Liver (tissue), 9 donors: Measurements from ENCODE around the gene CFAP300. TPM values are rescaled to one million over a fixed set of nuclear protein-coding genes. Genes with fewer than 3 reads are reported as not detected.

Experiments
- DNase-seq: peaks from one replicate; pipeline ENCODE4 v3.0.0-alpha.2; 2017; ENCODE audit warnings: low spot score
- H3K27ac ChIP-seq, 2 donors: one replicate each; pipeline ENCODE4 v1.7.0; 2013; ENCODE audit warnings: inconsistent platforms in 2 of 2, low read length in 2 of 2, control low read depth in 1 of 2, low read depth in 1 of 2, mild to moderate bottlenecking in 1 of 2
- H3K27me3 ChIP-seq, 4 donors: one replicate each; pipeline versions ENCODE4 v1.6.1 to v1.7.0; 2013; ENCODE audit warnings: low read length in 3 of 4, inconsistent platforms in 1 of 4, mild to moderate bottlenecking in 1 of 4, moderate library complexity in 1 of 4; ENCODE audit not compliant: control insufficient read depth in 4 of 4, insufficient read depth in 4 of 4
- H3K36me3 ChIP-seq, 4 donors: one replicate each; pipeline versions ENCODE4 v1.6.1 to v1.7.0; 2013; ENCODE audit warnings: low read length in 3 of 4, mild to moderate bottlenecking in 3 of 4, low read depth in 1 of 4, moderate library complexity in 1 of 4; ENCODE audit not compliant: control insufficient read depth in 4 of 4, insufficient read depth in 3 of 4
- H3K4me1 ChIP-seq, 4 donors: one replicate each; pipeline versions ENCODE4 v1.6.1 to v1.7.0; 2013; ENCODE audit warnings: low read length in 3 of 4, mild to moderate bottlenecking in 3 of 4, moderate library complexity in 1 of 4; ENCODE audit not compliant: control insufficient read depth in 4 of 4, insufficient read depth in 4 of 4
- H3K4me3 ChIP-seq, 3 donors: one replicate each; pipeline versions ENCODE4 v1.6.1 to v1.7.0; 2013; ENCODE audit warnings: low read length in 3 of 3, control low read depth in 1 of 3, low read depth in 1 of 3, mild to moderate bottlenecking in 1 of 3
- H3K9ac ChIP-seq, 2 donors: one replicate each; pipeline ENCODE4 v1.7.0; 2013; ENCODE audit warnings: low read length in 2 of 2, mild to moderate bottlenecking in 2 of 2, moderate library complexity in 2 of 2, control low read depth in 1 of 2, low read depth in 1 of 2
- H3K9me3 ChIP-seq, 4 donors: one replicate each; pipeline versions ENCODE4 v1.6.1 to v1.7.0; 2013; ENCODE audit warnings: low read length in 3 of 4; ENCODE audit not compliant: control insufficient read depth in 4 of 4
- ATF3 ChIP-seq: IDR thresholded peaks from 2 replicates; pipeline ENCODE4 v1.6.1; 2016; ENCODE audit warnings: antibody characterized with exemption
- CTCF ChIP-seq: fragments of 150-350 bp; IDR thresholded peaks from 2 replicates; pipeline ENCODE4 v1.5.1; 2017; ENCODE audit warnings: improper control_type of control experiment, low read depth, low read length; ENCODE audit not compliant: missing input control
- EGR1 ChIP-seq, 2 donors: IDR thresholded peaks; 2 replicates each; pipeline ENCODE4 v1.6.1; 2016 to 2018; ENCODE audit warnings: antibody characterized with exemption in 2 of 2, low read depth in 2 of 2
- FOXA1 ChIP-seq: IDR thresholded peaks from 2 replicates; pipeline ENCODE4 v1.6.1; 2016; ENCODE audit warnings: antibody characterized with exemption
- FOXA2 ChIP-seq: IDR thresholded peaks from 2 replicates; pipeline ENCODE4 v1.6.1; 2016; ENCODE audit warnings: antibody characterized with exemption
- GABPA ChIP-seq, 2 donors: IDR thresholded peaks in 1 of 2; conservative IDR thresholded peaks in 1 of 2; 2 replicates each; pipeline ENCODE4 v1.6.1; 2016; ENCODE audit warnings: antibody characterized with exemption in 2 of 2, mild to moderate bottlenecking in 1 of 2, moderate library complexity in 1 of 2
- HNF4A ChIP-seq, 2 donors: conservative IDR thresholded peaks; 2 replicates each; pipeline ENCODE4 v1.6.1; 2016; ENCODE audit warnings: antibody characterized with exemption in 2 of 2, mild to moderate bottlenecking in 2 of 2
- HNF4G ChIP-seq: IDR thresholded peaks from 2 replicates; pipeline ENCODE4 v1.6.1; 2016; ENCODE audit warnings: antibody characterized with exemption
- JUND ChIP-seq, 2 donors: IDR thresholded peaks; 2 replicates each; pipeline ENCODE4 v1.6.1; 2016; ENCODE audit warnings: antibody characterized with exemption in 2 of 2
- MAX ChIP-seq: IDR thresholded peaks from 2 replicates; pipeline ENCODE4 v1.6.1; 2016; ENCODE audit warnings: antibody characterized with exemption
- NR2F2 ChIP-seq: IDR thresholded peaks from 2 replicates; pipeline ENCODE4 v1.6.1; 2016; ENCODE audit warnings: antibody characterized with exemption
- RAD21 ChIP-seq, 2 donors: IDR thresholded peaks; 2 replicates each; pipeline ENCODE4 v1.6.1; 2016; ENCODE audit warnings: antibody characterized with exemption in 2 of 2, mild to moderate bottlenecking in 2 of 2
- RXRA ChIP-seq, 2 donors: IDR thresholded peaks; 2 replicates each; pipeline ENCODE4 v1.6.1; 2017 to 2018; ENCODE audit warnings: antibody characterized with exemption in 2 of 2, mild to moderate bottlenecking in 1 of 2
- SP1 ChIP-seq: IDR thresholded peaks from 2 replicates; pipeline ENCODE4 v1.6.1; 2018; ENCODE audit warnings: antibody characterized with exemption, mild to moderate bottlenecking
- TAF1 ChIP-seq: conservative IDR thresholded peaks from 2 replicates; pipeline ENCODE4 v1.6.1; 2016; ENCODE audit warnings: antibody characterized with exemption, mild to moderate bottlenecking
- YY1 ChIP-seq: IDR thresholded peaks from 2 replicates; pipeline ENCODE4 v1.6.1; 2016; ENCODE audit warnings: antibody characterized with exemption, mild to moderate bottlenecking
- ZBTB33 ChIP-seq: IDR thresholded peaks from 2 replicates; pipeline ENCODE4 v1.6.1; 2016; ENCODE audit warnings: antibody characterized with exemption
- WGBS: extraction: QIAGEN DNeasy Blood & Tissue Kit; methylation state at CpG from one replicate; pipeline ENCODE4 v1.1.7; 2013; 5-methylcytosine and 5-hydroxymethylcytosine counted together
- polyA plus RNA-seq, 2 donors: library from polyadenylated mRNA; stranded (reverse) in 1 of 2; unstranded in 1 of 2; fragments of 200-250 nt in 1 of 2; fragments of >200 nt in 1 of 2; fragmentation: Nextera tagmentation in 1 of 2; extraction: Ambion mirVana in 1 of 2; gene quantifications; one replicate each; pipeline versions ENCODE4 v1.2.1 to v1.2.3, GENCODE V29; 2013 to 2015
- total RNA-seq, 2 donors: library from RNA; depleted of rRNA; stranded (reverse); fragments of >200 nt; gene quantifications; one replicate each; pipeline ENCODE4 v1.2.3, GENCODE V29; 2014
- TF ChIP-seq, protein P1 (sequence below): IDR thresholded peaks from 2 replicates; pipeline ENCODE4 v1.6.1; 2016; ENCODE audit warnings: antibody characterized with exemption, mild to moderate bottlenecking
- donor health status: healthy.
- donor health status: healthy.
- donor health status: healthy.
- donor health status: healthy.
- donor health status: healthy.

Gene CFAP300
- total and polyA plus RNA-seq, 4 donors = 0.09 to 0.22 TPM; not detected in 2

- Histone ChIP-seq H3K9ac (no peak overlapping the region), H3K4me3 (no peak overlapping the region), H3K27me3 (no peaks in the 10 kb centered on the region), H3K9me3 (no peaks in the 10 kb centered on the region), H3K27ac (no peak overlapping the region), H3K36me3 (no peaks in the 10 kb centered on the region), H3K4me1 (peaks cover 0 to 10% (median 8%) of the 10 kb centered on the region in 4 donors)
- 46% methylated on average over 7 of the region's 7 CpGs for WGBS
- DNase-seq = no peak
- TF ChIP-seq ZBTB33 (peak; percentile 54), YY1 (no peak), HNF4G (no peak), GABPA (IDR thresholded peaks at IDR 0.05 in 1 of 2, conservative IDR thresholded peaks at IDR 0.05 in 1 of 2) (no peak), HNF4A (conservative IDR thresholded peaks at IDR 0.05) (peak in 1 of 2 donors; percentile 69), CTCF (no peak), FOXA2 (peak; percentile 88), TAF1 (no peak), EGR1 (IDR thresholded peaks at IDR 0.05; ENCODE audit: low read depth in 2 of 2) (no peak), RXRA (IDR thresholded peaks at IDR 0.05) (peak; percentile 26 to 72), ATF3 (no peak), FOXA1 (peak; percentile 41), RAD21 (IDR thresholded peaks at IDR 0.05) (peak in 1 of 2 donors; percentile 4), SP1 (no peak), JUND (IDR thresholded peaks at IDR 0.05) (peak in 1 of 2 donors; percentile 36), NR2F2 (no peak), MAX (peak; percentile 13)
- TF ChIP-seq, protein P1, sequence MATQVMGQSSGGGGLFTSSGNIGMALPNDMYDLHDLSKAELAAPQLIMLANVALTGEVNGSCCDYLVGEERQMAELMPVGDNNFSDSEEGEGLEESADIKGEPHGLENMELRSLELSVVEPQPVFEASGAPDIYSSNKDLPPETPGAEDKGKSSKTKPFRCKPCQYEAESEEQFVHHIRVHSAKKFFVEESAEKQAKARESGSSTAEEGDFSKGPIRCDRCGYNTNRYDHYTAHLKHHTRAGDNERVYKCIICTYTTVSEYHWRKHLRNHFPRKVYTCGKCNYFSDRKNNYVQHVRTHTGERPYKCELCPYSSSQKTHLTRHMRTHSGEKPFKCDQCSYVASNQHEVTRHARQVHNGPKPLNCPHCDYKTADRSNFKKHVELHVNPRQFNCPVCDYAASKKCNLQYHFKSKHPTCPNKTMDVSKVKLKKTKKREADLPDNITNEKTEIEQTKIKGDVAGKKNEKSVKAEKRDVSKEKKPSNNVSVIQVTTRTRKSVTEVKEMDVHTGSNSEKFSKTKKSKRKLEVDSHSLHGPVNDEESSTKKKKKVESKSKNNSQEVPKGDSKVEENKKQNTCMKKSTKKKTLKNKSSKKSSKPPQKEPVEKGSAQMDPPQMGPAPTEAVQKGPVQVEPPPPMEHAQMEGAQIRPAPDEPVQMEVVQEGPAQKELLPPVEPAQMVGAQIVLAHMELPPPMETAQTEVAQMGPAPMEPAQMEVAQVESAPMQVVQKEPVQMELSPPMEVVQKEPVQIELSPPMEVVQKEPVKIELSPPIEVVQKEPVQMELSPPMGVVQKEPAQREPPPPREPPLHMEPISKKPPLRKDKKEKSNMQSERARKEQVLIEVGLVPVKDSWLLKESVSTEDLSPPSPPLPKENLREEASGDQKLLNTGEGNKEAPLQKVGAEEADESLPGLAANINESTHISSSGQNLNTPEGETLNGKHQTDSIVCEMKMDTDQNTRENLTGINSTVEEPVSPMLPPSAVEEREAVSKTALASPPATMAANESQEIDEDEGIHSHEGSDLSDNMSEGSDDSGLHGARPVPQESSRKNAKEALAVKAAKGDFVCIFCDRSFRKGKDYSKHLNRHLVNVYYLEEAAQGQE = peak; percentile 12
Observed at GRCh38 chr11:102006835-102007566, 40.2 kb upstream of the CFAP300 start.
